ENCODE results near the gene ASTL. TPM values are rescaled to one million over a fixed set of nuclear protein-coding genes. Genes with fewer than 3 reads are reported as not detected.
A peak's percentile ranks its signal among the peaks of the same experiment; 100 is the strongest.

Gene ASTL
- total RNA-seq, 1 donor from 2014 or later = not detected

DNA sequence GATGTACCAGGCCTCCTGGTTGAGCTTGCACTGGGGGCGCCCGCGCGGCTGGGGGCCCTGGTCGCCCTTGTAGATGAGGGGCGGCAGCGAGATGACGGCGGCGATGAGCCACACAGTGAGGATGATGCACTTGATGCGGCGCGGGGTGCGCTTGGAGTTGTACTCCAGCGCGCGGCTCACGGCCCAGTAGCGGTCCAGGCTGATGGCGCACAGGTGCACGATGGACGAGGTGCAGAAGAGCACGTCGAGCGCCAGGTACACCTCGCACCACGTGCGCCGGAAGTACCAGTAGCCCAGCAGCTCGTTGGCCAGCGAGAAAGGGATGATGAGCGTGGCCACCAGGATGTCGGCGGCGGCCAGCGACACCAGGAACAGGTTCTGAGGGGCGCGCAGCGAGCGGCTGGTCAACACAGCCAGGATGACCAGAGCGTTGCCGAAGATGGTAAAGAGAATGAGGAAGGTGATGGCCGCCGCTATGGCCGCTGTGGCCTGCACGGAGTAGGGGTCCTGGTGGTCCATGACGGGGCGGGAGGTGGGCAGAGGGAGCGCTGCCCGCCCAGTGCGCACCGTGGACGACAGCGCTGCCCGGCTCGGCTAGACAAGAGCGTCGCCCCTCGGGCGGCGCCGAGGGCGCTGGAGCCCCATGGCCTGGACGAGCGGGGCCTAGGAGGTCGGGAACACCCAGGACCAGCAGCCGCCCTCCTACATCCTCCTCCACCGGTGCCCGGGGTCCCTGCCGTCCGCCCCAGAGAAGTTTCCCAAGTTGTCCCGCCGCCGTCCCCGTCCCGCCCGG lies 22.5 kb downstream of the ASTL start:
- FAIRE-seq = no peak
- TF ChIP-seq, protein P1, sequence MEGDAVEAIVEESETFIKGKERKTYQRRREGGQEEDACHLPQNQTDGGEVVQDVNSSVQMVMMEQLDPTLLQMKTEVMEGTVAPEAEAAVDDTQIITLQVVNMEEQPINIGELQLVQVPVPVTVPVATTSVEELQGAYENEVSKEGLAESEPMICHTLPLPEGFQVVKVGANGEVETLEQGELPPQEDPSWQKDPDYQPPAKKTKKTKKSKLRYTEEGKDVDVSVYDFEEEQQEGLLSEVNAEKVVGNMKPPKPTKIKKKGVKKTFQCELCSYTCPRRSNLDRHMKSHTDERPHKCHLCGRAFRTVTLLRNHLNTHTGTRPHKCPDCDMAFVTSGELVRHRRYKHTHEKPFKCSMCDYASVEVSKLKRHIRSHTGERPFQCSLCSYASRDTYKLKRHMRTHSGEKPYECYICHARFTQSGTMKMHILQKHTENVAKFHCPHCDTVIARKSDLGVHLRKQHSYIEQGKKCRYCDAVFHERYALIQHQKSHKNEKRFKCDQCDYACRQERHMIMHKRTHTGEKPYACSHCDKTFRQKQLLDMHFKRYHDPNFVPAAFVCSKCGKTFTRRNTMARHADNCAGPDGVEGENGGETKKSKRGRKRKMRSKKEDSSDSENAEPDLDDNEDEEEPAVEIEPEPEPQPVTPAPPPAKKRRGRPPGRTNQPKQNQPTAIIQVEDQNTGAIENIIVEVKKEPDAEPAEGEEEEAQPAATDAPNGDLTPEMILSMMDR (IDR thresholded peaks at IDR 0.05; ENCODE audit: insufficient read depth, low read length, severe bottlenecking) = no peak
- H3K27me3 ChIP-seq (ENCODE audit: control insufficient read depth, insufficient read depth, low read length) = peaks cover 15% of the 10 kb centered on the region

DNA sequence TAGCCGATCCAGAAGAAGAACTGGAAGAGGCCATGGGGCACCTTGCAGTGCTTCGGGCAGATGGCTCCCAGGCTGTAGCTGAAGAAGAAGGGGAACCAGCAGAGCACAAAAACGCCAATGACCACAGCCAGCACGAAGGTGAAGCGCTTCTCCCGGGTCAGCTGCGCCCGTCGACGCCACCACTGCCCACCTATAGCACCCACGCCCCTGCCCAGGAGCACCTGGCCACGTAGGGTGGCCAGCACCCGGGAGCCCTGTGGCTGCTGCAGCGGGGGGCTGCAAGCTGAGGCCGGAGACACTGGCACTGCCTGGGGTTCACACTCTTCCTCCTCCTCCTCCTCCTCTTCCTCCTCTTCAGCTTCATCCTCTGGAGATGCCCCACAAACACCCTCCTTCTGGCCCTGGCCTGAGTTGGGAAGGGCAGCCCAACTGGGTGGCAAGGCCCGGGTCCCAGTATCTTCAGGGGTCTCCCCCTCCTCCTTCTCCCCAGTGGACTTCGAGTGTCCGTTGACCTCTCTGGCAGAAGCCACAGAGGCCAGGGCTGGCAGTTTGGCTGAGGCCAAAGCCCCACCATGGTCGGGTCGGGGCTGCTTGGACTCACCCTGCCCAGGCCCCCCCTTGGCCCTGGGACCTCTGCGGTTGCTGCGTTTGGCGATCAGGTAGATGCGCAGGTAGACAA lies 23.3 kb downstream of the ASTL start:
- Histone ChIP-seq H3K27me3 (ENCODE audit: control insufficient read depth, insufficient read depth, low read length) (peaks cover 12% of the 10 kb centered on the region), H3K4me3 (ENCODE audit: low read depth, low read length) (no peak overlapping the region), H3K36me3 (ENCODE audit: control insufficient read depth, insufficient read depth, low read length) (no peaks in the 10 kb centered on the region)
- DNase-seq (ENCODE audit: low read depth) (no peak), FAIRE-seq (no peak)
- TF ChIP-seq, protein P1 (IDR thresholded peaks at IDR 0.05; ENCODE audit: insufficient read depth, low read length, severe bottlenecking) = no peak

More for the DNA sequence above, 22.5 kb downstream of the ASTL start:
- DNase-seq (ENCODE audit: low read depth) = no peak
- Histone ChIP-seq H3K4me3 (ENCODE audit: low read depth, low read length) (peak overlapping the region; percentile 43), H3K36me3 (ENCODE audit: control insufficient read depth, insufficient read depth, low read length) (no peaks in the 10 kb centered on the region)

- FAIRE-seq (no peak), DNase-seq (ENCODE audit: low read depth) (no peak)
- TF ChIP-seq, protein P1 (IDR thresholded peaks at IDR 0.05; ENCODE audit: insufficient read depth, low read length, severe bottlenecking) = no peak
- Histone ChIP-seq H3K36me3 (ENCODE audit: control insufficient read depth, insufficient read depth, low read length) (no peaks in the 10 kb centered on the region), H3K27me3 (ENCODE audit: control insufficient read depth, insufficient read depth, low read length) (peaks cover 14% of the 10 kb centered on the region), H3K4me3 (ENCODE audit: low read depth, low read length) (no peak overlapping the region)
Observed at GRCh38 chr2:96114546-96114902, 23.8 kb downstream of the ASTL start.

DNA sequence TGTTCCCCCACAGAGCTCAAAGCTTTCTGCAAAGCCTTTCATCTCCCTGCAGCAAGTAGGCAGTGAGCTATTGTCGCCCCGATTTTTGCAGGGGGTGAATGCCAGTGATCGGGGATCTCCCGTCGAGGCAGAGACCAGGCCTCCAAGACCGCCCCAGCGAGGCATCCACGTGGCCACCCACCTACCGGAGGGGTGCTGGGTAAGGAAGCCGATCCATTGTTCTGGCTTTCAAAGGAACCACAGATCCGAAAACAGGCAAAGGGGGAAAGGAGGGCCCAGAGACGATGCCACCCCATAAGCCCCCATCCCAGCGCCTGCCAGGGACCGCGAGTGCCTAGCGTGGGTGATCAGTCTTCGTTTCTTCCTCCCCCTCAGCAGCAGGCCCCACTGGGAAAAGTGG lies 24.4 kb downstream of the ASTL start:
- no peak for DNase-seq (ENCODE audit: low read depth)
- no peak for FAIRE-seq
- H3K36me3 ChIP-seq (ENCODE audit: control insufficient read depth, insufficient read depth, low read length) = no peaks in the 10 kb centered on the region
- no peak overlapping the region for H3K4me3 ChIP-seq (ENCODE audit: low read depth, low read length)
- TF ChIP-seq, protein P1 (IDR thresholded peaks at IDR 0.05; ENCODE audit: insufficient read depth, low read length, severe bottlenecking) = no peak
- peaks cover 14% of the 10 kb centered on the region for H3K27me3 ChIP-seq (ENCODE audit: control insufficient read depth, insufficient read depth, low read length)

GRCh38 chr2:96113367-96113677 lies 25.0 kb downstream of the ASTL start:
- no peak overlapping the region for H3K4me3 ChIP-seq (ENCODE audit: low read depth, low read length)
- no peaks in the 10 kb centered on the region for H3K36me3 ChIP-seq (ENCODE audit: control insufficient read depth, insufficient read depth, low read length)
- TF ChIP-seq, protein P1 (IDR thresholded peaks at IDR 0.05; ENCODE audit: insufficient read depth, low read length, severe bottlenecking) = no peak
- FAIRE-seq (no peak), DNase-seq (ENCODE audit: low read depth) (no peak)
- H3K27me3 ChIP-seq (ENCODE audit: control insufficient read depth, insufficient read depth, low read length) = peaks cover 14% of the 10 kb centered on the region

All from bronchial epithelial cell (primary cell).